Measurements from ENCODE around the gene WTIP. TPM values are rescaled to one million over a fixed set of nuclear protein-coding genes. Genes with fewer than 3 reads are reported as not detected.

WTIP gene
- total and polyA plus RNA-seq, 2 donors from 2014 or later: 15.5 to 22.3 TPM

- intact Hi-C loops (cut with DNase I): no loop called here
These were observed 13.0 kb downstream of the WTIP start for GRCh38 chr19:34494601-34495000.

DNA sequence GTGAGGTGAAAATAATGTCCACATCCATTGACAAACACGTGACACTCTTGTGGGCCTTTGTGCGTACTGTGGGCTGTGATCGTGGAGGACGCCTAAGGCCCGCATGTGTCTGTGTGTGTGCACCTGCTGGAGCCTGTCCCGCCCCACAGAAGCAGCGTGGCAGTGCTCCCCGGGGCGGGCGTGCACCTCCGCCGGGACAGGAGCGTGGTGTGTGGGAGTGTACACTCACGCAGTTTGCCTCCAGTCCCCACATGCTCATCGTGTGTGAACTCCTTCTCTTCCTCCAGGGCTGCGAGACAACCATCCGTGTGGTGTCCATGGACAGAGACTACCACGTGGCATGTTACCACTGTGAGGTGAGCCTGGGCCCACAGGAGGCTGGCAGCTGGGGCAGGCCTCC is 13.9 kb downstream of the WTIP start:
- Histone ChIP-seq H3K27me3 (ENCODE audit: control insufficient read depth, insufficient read depth, low read length) (no peaks in the 10 kb centered on the region), H3K9ac (ENCODE audit: low read length in 3 of 3) (no peak overlapping the region), H3K4me1 (ENCODE audit: control insufficient read depth in 2 of 3, insufficient read depth in 2 of 3, low read depth in 1 of 3, low read length in 3 of 3) (no peaks in the 10 kb centered on the region), H3K4me3 (ENCODE audit: low read length in 3 of 3) (no peak overlapping the region), H3K36me3 (ENCODE audit: control insufficient read depth in 2 of 3, insufficient read depth in 3 of 3, low read length in 3 of 3) (peaks cover 0 to 10% (median 6%) of the 10 kb centered on the region in 3 donors), H3K9me3 (ENCODE audit: control insufficient read depth in 2 of 3, insufficient read depth in 1 of 3, low read length in 3 of 3) (no peaks in the 10 kb centered on the region), H3K27ac (ENCODE audit: low read depth in 2 of 2, low read length in 2 of 2) (no peak overlapping the region)
- DNase-seq (peak in 1 of 5 donors; percentile 50), FAIRE-seq (no peak)
- no peak for TF ChIP-seq CTCF (IDR thresholded peaks at IDR 0.05; ENCODE audit: borderline replicate concordance, extremely low read depth, insufficient read depth)
- intact Hi-C loops (cut with DNase I): no loop called here

More at GRCh38 chr19:34494601-34495000, 13.0 kb downstream of the WTIP start:
- FAIRE-seq: no peak
- Histone ChIP-seq H3K9ac (ENCODE audit: low read length in 3 of 3) (no peak overlapping the region), H3K4me3 (ENCODE audit: low read length in 3 of 3) (no peak overlapping the region), H3K9me3 (ENCODE audit: control insufficient read depth in 2 of 3, insufficient read depth in 1 of 3, low read length in 3 of 3) (no peaks in the 10 kb centered on the region), H3K4me1 (ENCODE audit: control insufficient read depth in 2 of 3, insufficient read depth in 2 of 3, low read depth in 1 of 3, low read length in 3 of 3) (no peaks in the 10 kb centered on the region), H3K27ac (ENCODE audit: low read depth in 2 of 2, low read length in 2 of 2) (no peak overlapping the region), H3K36me3 (ENCODE audit: control insufficient read depth in 2 of 3, insufficient read depth in 3 of 3, low read length in 3 of 3) (peaks cover 0 to 10% (median 6%) of the 10 kb centered on the region in 3 donors), H3K27me3 (ENCODE audit: control insufficient read depth, insufficient read depth, low read length) (no peaks in the 10 kb centered on the region)
- TF ChIP-seq CTCF (IDR thresholded peaks at IDR 0.05; ENCODE audit: borderline replicate concordance, extremely low read depth, insufficient read depth): no peak
- DNase-seq: peak in 1 of 5 donors; percentile 44

DNA sequence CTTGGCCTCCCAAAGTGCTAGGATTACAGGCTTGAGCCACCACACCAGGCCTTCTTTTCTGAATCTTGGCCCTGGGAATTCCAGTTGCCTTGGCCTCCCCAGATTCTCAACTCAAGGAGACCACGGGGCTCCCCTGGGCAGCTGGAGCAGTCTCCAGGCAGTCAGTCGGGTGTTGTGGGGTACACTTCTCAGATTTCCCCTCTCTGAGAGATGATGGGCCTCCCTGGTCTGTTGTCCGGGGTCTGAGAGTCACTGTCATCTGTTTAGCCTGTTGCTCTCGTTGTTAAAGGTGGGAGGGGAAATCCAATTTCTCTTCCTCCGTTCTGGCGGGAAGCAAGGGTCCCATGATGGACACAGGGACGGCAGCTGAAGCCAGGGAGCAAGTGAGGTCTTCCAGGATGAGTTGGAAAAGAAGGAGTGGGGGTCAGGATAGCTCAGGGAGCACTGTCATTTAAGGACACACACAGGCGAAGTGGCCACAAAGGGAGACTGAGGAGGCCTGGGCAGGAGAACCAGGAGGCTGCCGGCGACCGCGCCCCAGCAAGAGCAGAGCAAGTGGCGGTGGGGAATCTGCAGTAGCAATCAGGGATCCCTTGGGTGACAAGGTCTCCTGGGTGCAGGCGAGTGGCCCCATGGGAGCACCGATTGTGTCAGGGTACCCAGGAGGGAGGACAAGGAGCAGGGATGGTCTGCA is 15.7 kb downstream of the WTIP start:
- FAIRE-seq (no peak), DNase-seq (peak in 1 of 5 donors; percentile 30)
- H3K4me1 ChIP-seq (ENCODE audit: control insufficient read depth in 2 of 3, insufficient read depth in 2 of 3, low read depth in 1 of 3, low read length in 3 of 3): peaks cover 0 to 3% (median 0%) of the 10 kb centered on the region in 3 donors
- H3K36me3 ChIP-seq (ENCODE audit: control insufficient read depth in 2 of 3, insufficient read depth in 3 of 3, low read length in 3 of 3): peaks cover 0 to 10% (median 6%) of the 10 kb centered on the region in 3 donors
- no peak overlapping the region for H3K4me3 ChIP-seq (ENCODE audit: low read length in 3 of 3)
- no peaks in the 10 kb centered on the region for H3K27me3 ChIP-seq (ENCODE audit: control insufficient read depth, insufficient read depth, low read length)
- no peaks in the 10 kb centered on the region for H3K9me3 ChIP-seq (ENCODE audit: control insufficient read depth in 2 of 3, insufficient read depth in 1 of 3, low read length in 3 of 3)
- no peak for TF ChIP-seq CTCF (IDR thresholded peaks at IDR 0.05; ENCODE audit: borderline replicate concordance, extremely low read depth, insufficient read depth)
- intact Hi-C loops (cut with DNase I): no loop called here
- H3K27ac ChIP-seq (ENCODE audit: low read depth in 2 of 2, low read length in 2 of 2): no peak overlapping the region
- H3K9ac ChIP-seq (ENCODE audit: low read length in 3 of 3): no peak overlapping the region

Data from kidney (tissue), 14 donors.